Liver (tissue), 9 donors: ENCODE measurements around the gene MATN4. TPM values are rescaled to one million over a fixed set of nuclear protein-coding genes. Genes with fewer than 3 reads are reported as not detected.
A peak's percentile ranks its signal among the peaks of the same experiment; 100 is the strongest.

Experiments used
- DNase-seq: peaks from one replicate; pipeline ENCODE4 v3.0.0-alpha.2; 2017; ENCODE audit warnings: low spot score
- H3K27ac ChIP-seq, 2 donors: one replicate each; pipeline ENCODE4 v1.7.0; 2013; ENCODE audit warnings: inconsistent platforms in 2 of 2, low read length in 2 of 2, control low read depth in 1 of 2, low read depth in 1 of 2, mild to moderate bottlenecking in 1 of 2
- H3K27me3 ChIP-seq, 4 donors: one replicate each; pipeline versions ENCODE4 v1.6.1 to v1.7.0; 2013; ENCODE audit warnings: low read length in 3 of 4, inconsistent platforms in 1 of 4, mild to moderate bottlenecking in 1 of 4, moderate library complexity in 1 of 4; ENCODE audit not compliant: control insufficient read depth in 4 of 4, insufficient read depth in 4 of 4
- H3K36me3 ChIP-seq, 4 donors: one replicate each; pipeline versions ENCODE4 v1.6.1 to v1.7.0; 2013; ENCODE audit warnings: low read length in 3 of 4, mild to moderate bottlenecking in 3 of 4, low read depth in 1 of 4, moderate library complexity in 1 of 4; ENCODE audit not compliant: control insufficient read depth in 4 of 4, insufficient read depth in 3 of 4
- H3K4me1 ChIP-seq, 4 donors: one replicate each; pipeline versions ENCODE4 v1.6.1 to v1.7.0; 2013; ENCODE audit warnings: low read length in 3 of 4, mild to moderate bottlenecking in 3 of 4, moderate library complexity in 1 of 4; ENCODE audit not compliant: control insufficient read depth in 4 of 4, insufficient read depth in 4 of 4
- H3K4me3 ChIP-seq, 3 donors: one replicate each; pipeline versions ENCODE4 v1.6.1 to v1.7.0; 2013; ENCODE audit warnings: low read length in 3 of 3, control low read depth in 1 of 3, low read depth in 1 of 3, mild to moderate bottlenecking in 1 of 3
- H3K9ac ChIP-seq, 2 donors: one replicate each; pipeline ENCODE4 v1.7.0; 2013; ENCODE audit warnings: low read length in 2 of 2, mild to moderate bottlenecking in 2 of 2, moderate library complexity in 2 of 2, control low read depth in 1 of 2, low read depth in 1 of 2
- H3K9me3 ChIP-seq, 4 donors: one replicate each; pipeline versions ENCODE4 v1.6.1 to v1.7.0; 2013; ENCODE audit warnings: low read length in 3 of 4; ENCODE audit not compliant: control insufficient read depth in 4 of 4
- ATF3 ChIP-seq: IDR thresholded peaks from 2 replicates; pipeline ENCODE4 v1.6.1; 2016; ENCODE audit warnings: antibody characterized with exemption
- EGR1 ChIP-seq, 2 donors: IDR thresholded peaks; 2 replicates each; pipeline ENCODE4 v1.6.1; 2016 to 2018; ENCODE audit warnings: antibody characterized with exemption in 2 of 2, low read depth in 2 of 2
- FOXA1 ChIP-seq: IDR thresholded peaks from 2 replicates; pipeline ENCODE4 v1.6.1; 2016; ENCODE audit warnings: antibody characterized with exemption
- FOXA2 ChIP-seq: IDR thresholded peaks from 2 replicates; pipeline ENCODE4 v1.6.1; 2016; ENCODE audit warnings: antibody characterized with exemption
- GABPA ChIP-seq, 2 donors: IDR thresholded peaks in 1 of 2; conservative IDR thresholded peaks in 1 of 2; 2 replicates each; pipeline ENCODE4 v1.6.1; 2016; ENCODE audit warnings: antibody characterized with exemption in 2 of 2, mild to moderate bottlenecking in 1 of 2, moderate library complexity in 1 of 2
- HNF4A ChIP-seq, 2 donors: conservative IDR thresholded peaks; 2 replicates each; pipeline ENCODE4 v1.6.1; 2016; ENCODE audit warnings: antibody characterized with exemption in 2 of 2, mild to moderate bottlenecking in 2 of 2
- HNF4G ChIP-seq: IDR thresholded peaks from 2 replicates; pipeline ENCODE4 v1.6.1; 2016; ENCODE audit warnings: antibody characterized with exemption
- JUND ChIP-seq, 2 donors: IDR thresholded peaks; 2 replicates each; pipeline ENCODE4 v1.6.1; 2016; ENCODE audit warnings: antibody characterized with exemption in 2 of 2
- MAX ChIP-seq: IDR thresholded peaks from 2 replicates; pipeline ENCODE4 v1.6.1; 2016; ENCODE audit warnings: antibody characterized with exemption
- RAD21 ChIP-seq, 2 donors: IDR thresholded peaks; 2 replicates each; pipeline ENCODE4 v1.6.1; 2016; ENCODE audit warnings: antibody characterized with exemption in 2 of 2, mild to moderate bottlenecking in 2 of 2
- REST ChIP-seq: IDR thresholded peaks from 2 replicates; pipeline ENCODE4 v1.6.1; 2016; ENCODE audit warnings: antibody characterized with exemption, mild to moderate bottlenecking
- RXRA ChIP-seq, 2 donors: IDR thresholded peaks; 2 replicates each; pipeline ENCODE4 v1.6.1; 2017 to 2018; ENCODE audit warnings: antibody characterized with exemption in 2 of 2, mild to moderate bottlenecking in 1 of 2
- SP1 ChIP-seq: IDR thresholded peaks from 2 replicates; pipeline ENCODE4 v1.6.1; 2018; ENCODE audit warnings: antibody characterized with exemption, mild to moderate bottlenecking
- TAF1 ChIP-seq: conservative IDR thresholded peaks from 2 replicates; pipeline ENCODE4 v1.6.1; 2016; ENCODE audit warnings: antibody characterized with exemption, mild to moderate bottlenecking
- YY1 ChIP-seq: IDR thresholded peaks from 2 replicates; pipeline ENCODE4 v1.6.1; 2016; ENCODE audit warnings: antibody characterized with exemption, mild to moderate bottlenecking
- ZBTB33 ChIP-seq: IDR thresholded peaks from 2 replicates; pipeline ENCODE4 v1.6.1; 2016; ENCODE audit warnings: antibody characterized with exemption
- WGBS: extraction: QIAGEN DNeasy Blood & Tissue Kit; methylation state at CpG from one replicate; pipeline ENCODE4 v1.1.7; 2013; 5-methylcytosine and 5-hydroxymethylcytosine counted together
- polyA plus RNA-seq, 2 donors: library from polyadenylated mRNA; stranded (reverse) in 1 of 2; unstranded in 1 of 2; fragments of 200-250 nt in 1 of 2; fragments of >200 nt in 1 of 2; fragmentation: Nextera tagmentation in 1 of 2; extraction: Ambion mirVana in 1 of 2; gene quantifications; one replicate each; pipeline versions ENCODE4 v1.2.1 to v1.2.3, GENCODE V29; 2013 to 2015
- total RNA-seq, 2 donors: library from RNA; depleted of rRNA; stranded (reverse); fragments of >200 nt; gene quantifications; one replicate each; pipeline ENCODE4 v1.2.3, GENCODE V29; 2014
- donor health status: healthy.
- donor health status: healthy.
- donor health status: healthy.
- donor health status: healthy.
- donor health status: healthy.

The MATN4 gene
- total and polyA plus RNA-seq, 4 donors: 0.05 TPM; not detected in 3

- Histone ChIP-seq H3K4me1 (peaks cover 0 to 7% (median 1%) of the 10 kb centered on the region in 4 donors), H3K36me3 (peaks cover 21 to 77% (median 63%) of the 10 kb centered on the region in 4 donors), H3K4me3 (no peak overlapping the region), H3K27ac (no peak overlapping the region), H3K27me3 (no peaks in the 10 kb centered on the region), H3K9me3 (no peaks in the 10 kb centered on the region), H3K9ac (no peak overlapping the region)
- no peak for DNase-seq
- WGBS: 53% methylated on average over 7 of the region's 7 CpGs
- TF ChIP-seq EGR1 (IDR thresholded peaks at IDR 0.05; ENCODE audit: low read depth in 2 of 2) (no peak), TAF1 (no peak), SP1 (peak; percentile 7), RAD21 (IDR thresholded peaks at IDR 0.05) (peak in 1 of 2 donors; percentile 9), JUND (IDR thresholded peaks at IDR 0.05) (no peak), MAX (no peak), GABPA (IDR thresholded peaks at IDR 0.05 in 1 of 2, conservative IDR thresholded peaks at IDR 0.05 in 1 of 2) (no peak), RXRA (IDR thresholded peaks at IDR 0.05) (no peak)
These were observed 21.6 kb upstream of the MATN4 start for GRCh38 chr20:45329497-45330319.

- Histone ChIP-seq H3K27ac (no peak overlapping the region), H3K36me3 (peaks cover 21 to 76% (median 60%) of the 10 kb centered on the region in 4 donors), H3K27me3 (no peaks in the 10 kb centered on the region), H3K4me1 (peaks cover 0 to 7% (median 1%) of the 10 kb centered on the region in 4 donors), H3K9ac (no peak overlapping the region), H3K9me3 (no peaks in the 10 kb centered on the region), H3K4me3 (no peak overlapping the region)
- no peak for DNase-seq
- WGBS: 94% methylated on average over 4 of the region's 4 CpGs
- TF ChIP-seq TAF1 (no peak), REST (no peak), SP1 (no peak)
These were observed 20.4 kb upstream of the MATN4 start for GRCh38 chr20:45328451-45328850.

GRCh38 chr20:45325371-45325770, 17.3 kb upstream of the MATN4 start:
- H3K4me3 ChIP-seq: no peak overlapping the region
- peaks cover 19 to 48% (median 40%) of the 10 kb centered on the region in 4 donors for H3K36me3 ChIP-seq
- no peak for DNase-seq
- H3K27me3 ChIP-seq: no peaks in the 10 kb centered on the region
- H3K9ac ChIP-seq: no peak overlapping the region
- H3K27ac ChIP-seq: no peak overlapping the region
- no peaks in the 10 kb centered on the region for H3K9me3 ChIP-seq
- H3K4me1 ChIP-seq: peaks cover 0 to 2% (median under 1%) of the 10 kb centered on the region in 4 donors
- WGBS: 78% methylated on average over 6 of the region's 6 CpGs
- no peak for TF ChIP-seq HNF4G
- TF ChIP-seq JUND (IDR thresholded peaks at IDR 0.05): no peak
- TF ChIP-seq ZBTB33: no peak
- no peak for TF ChIP-seq MAX
- no peak for TF ChIP-seq GABPA (IDR thresholded peaks at IDR 0.05 in 1 of 2, conservative IDR thresholded peaks at IDR 0.05 in 1 of 2)
- TF ChIP-seq REST: no peak
- TF ChIP-seq FOXA2: no peak
- no peak for TF ChIP-seq YY1
- TF ChIP-seq FOXA1: no peak
- TF ChIP-seq TAF1: no peak
- no peak for TF ChIP-seq RAD21 (IDR thresholded peaks at IDR 0.05)
- TF ChIP-seq HNF4A (conservative IDR thresholded peaks at IDR 0.05): no peak
- TF ChIP-seq ATF3: no peak
- no peak for TF ChIP-seq EGR1 (IDR thresholded peaks at IDR 0.05; ENCODE audit: low read depth in 2 of 2)
